Chondrocyte (in vitro differentiated cells): Measurements from ENCODE around the gene ERH. TPM values are rescaled to one million over a fixed set of nuclear protein-coding genes. Genes with fewer than 3 reads are reported as not detected.

Experiments
- DNase-seq: peaks from one replicate; pipeline ENCODE4 v3.0.0; 2021; ENCODE audit warnings: mixed read lengths, low spot score
- H3K27ac Mint-ChIP-seq: one replicate; pipeline ENCODE4 v1.8.0; 2021; ENCODE audit warnings: mild to moderate bottlenecking, moderate library complexity, mixed read lengths; ENCODE audit not compliant: unreplicated experiment
- H3K27me3 Mint-ChIP-seq: 2 replicates; pipeline ENCODE4 v1.8.0; 2021; ENCODE audit warnings: low read depth, mixed read lengths
- H3K36me3 Mint-ChIP-seq: 2 replicates; pipeline ENCODE4 v1.8.0; 2021; ENCODE audit warnings: low read depth, mixed read lengths
- H3K4me1 Mint-ChIP-seq: 2 replicates; pipeline ENCODE4 v1.8.0; 2021; ENCODE audit warnings: low read depth, mild to moderate bottlenecking, mixed read lengths
- H3K4me3 Mint-ChIP-seq: one replicate; pipeline ENCODE4 v1.8.0; 2021; ENCODE audit warnings: mild to moderate bottlenecking, moderate library complexity, mixed read lengths; ENCODE audit not compliant: unreplicated experiment
- H3K9me3 Mint-ChIP-seq: 2 replicates; pipeline ENCODE4 v1.8.0; 2021; ENCODE audit warnings: low read depth, mixed read lengths
- total RNA-seq: library from RNA; stranded (reverse); gene quantifications from 3 replicates; pipeline ENCODE4 v1.2.1, GENCODE V29; 2021
- TF ChIP-seq, protein P1 (sequence below): fragments of 200-600 bp; sonication (generic); IDR thresholded peaks from 2 replicates; pipeline ENCODE4 v1.5.0; 2021; ENCODE audit warnings: antibody characterized with exemption, mild to moderate bottlenecking, moderate library complexity

ERH gene
- total RNA-seq, 1 donor from 2014 or later = 140 TPM

DNA sequence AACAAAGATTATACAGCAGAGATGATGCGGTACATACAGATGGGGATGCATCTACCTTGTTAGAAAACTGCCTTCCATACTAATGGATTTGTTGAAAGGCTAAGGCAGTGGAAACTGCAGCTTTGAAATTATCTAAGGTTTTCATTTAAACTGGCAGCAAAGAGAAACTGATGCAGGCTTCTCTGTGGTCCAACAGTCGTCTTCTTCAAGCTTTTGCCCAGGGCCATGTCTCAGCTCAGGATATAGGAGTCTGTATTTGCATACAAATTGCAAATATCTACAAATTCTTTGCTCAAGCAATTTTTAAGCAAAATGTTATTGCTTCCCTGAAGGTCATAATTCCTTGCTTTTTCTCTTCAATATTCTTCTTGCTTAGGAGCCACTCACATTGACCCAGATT is 33.7 kb downstream of the ERH start:
- TF ChIP-seq, protein P1, sequence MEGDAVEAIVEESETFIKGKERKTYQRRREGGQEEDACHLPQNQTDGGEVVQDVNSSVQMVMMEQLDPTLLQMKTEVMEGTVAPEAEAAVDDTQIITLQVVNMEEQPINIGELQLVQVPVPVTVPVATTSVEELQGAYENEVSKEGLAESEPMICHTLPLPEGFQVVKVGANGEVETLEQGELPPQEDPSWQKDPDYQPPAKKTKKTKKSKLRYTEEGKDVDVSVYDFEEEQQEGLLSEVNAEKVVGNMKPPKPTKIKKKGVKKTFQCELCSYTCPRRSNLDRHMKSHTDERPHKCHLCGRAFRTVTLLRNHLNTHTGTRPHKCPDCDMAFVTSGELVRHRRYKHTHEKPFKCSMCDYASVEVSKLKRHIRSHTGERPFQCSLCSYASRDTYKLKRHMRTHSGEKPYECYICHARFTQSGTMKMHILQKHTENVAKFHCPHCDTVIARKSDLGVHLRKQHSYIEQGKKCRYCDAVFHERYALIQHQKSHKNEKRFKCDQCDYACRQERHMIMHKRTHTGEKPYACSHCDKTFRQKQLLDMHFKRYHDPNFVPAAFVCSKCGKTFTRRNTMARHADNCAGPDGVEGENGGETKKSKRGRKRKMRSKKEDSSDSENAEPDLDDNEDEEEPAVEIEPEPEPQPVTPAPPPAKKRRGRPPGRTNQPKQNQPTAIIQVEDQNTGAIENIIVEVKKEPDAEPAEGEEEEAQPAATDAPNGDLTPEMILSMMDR = no peak
- Mint-ChIP-seq H3K27me3 (no peaks in the 10 kb centered on the region), H3K36me3 (no peaks in the 10 kb centered on the region), H3K4me1 (no peaks in the 10 kb centered on the region), H3K4me3 (no peak overlapping the region), H3K27ac (no peak overlapping the region), H3K9me3 (no peaks in the 10 kb centered on the region)
- no peak for DNase-seq

DNA sequence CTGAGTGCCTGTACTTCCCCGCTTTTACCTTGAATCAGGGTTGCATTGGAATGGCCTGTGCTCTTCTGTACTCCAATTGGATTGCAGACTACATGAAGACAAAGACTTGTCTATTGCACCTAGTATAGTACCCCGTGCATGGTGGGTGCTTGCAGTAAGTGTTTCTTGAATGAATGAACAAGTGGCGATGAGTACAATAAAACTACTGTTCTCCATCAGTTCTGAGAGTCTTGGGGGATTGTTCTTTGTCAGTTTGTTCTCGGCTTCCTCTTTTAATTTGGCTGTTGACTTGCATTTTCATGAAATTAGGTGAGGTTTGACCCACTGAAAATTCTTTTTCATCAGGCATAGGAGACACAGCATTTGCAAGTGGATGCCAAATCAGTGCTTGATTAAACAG is 34.1 kb downstream of the ERH start:
- no peaks in the 10 kb centered on the region for H3K9me3 Mint-ChIP-seq
- DNase-seq = no peak
- no peaks in the 10 kb centered on the region for H3K27me3 Mint-ChIP-seq
- H3K27ac Mint-ChIP-seq = no peak overlapping the region
- no peak overlapping the region for H3K4me3 Mint-ChIP-seq
- TF ChIP-seq, protein P1 = no peak
- H3K4me1 Mint-ChIP-seq = no peaks in the 10 kb centered on the region
- H3K36me3 Mint-ChIP-seq = no peaks in the 10 kb centered on the region

DNA sequence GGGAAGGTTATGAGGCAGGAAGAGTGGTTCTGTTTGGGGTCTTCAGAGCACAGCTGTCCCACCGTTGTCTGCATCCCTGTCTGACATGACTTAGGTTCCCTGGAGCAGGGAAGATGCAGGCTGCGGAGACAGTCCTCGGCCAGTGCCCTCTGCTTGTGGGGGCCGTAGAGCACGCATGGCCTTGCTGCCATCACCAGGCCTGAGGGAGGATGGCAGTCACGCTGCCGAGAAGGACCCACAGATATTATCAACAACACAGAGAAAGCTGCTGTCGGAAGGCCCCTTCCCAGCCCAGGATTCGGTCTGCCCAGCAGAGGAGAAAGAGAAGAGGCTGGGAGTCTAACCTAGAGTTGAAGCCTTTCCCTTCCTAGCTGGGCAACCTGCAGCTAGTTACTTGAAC is 35.0 kb downstream of the ERH start:
- no peak overlapping the region for H3K4me3 Mint-ChIP-seq
- H3K27ac Mint-ChIP-seq = no peak overlapping the region
- H3K27me3 Mint-ChIP-seq = peaks cover 3% of the 10 kb centered on the region
- TF ChIP-seq, protein P1 = peak; percentile 76
- no peak for DNase-seq
- no peaks in the 10 kb centered on the region for H3K4me1 Mint-ChIP-seq
- no peaks in the 10 kb centered on the region for H3K9me3 Mint-ChIP-seq
- H3K36me3 Mint-ChIP-seq = no peaks in the 10 kb centered on the region

DNA sequence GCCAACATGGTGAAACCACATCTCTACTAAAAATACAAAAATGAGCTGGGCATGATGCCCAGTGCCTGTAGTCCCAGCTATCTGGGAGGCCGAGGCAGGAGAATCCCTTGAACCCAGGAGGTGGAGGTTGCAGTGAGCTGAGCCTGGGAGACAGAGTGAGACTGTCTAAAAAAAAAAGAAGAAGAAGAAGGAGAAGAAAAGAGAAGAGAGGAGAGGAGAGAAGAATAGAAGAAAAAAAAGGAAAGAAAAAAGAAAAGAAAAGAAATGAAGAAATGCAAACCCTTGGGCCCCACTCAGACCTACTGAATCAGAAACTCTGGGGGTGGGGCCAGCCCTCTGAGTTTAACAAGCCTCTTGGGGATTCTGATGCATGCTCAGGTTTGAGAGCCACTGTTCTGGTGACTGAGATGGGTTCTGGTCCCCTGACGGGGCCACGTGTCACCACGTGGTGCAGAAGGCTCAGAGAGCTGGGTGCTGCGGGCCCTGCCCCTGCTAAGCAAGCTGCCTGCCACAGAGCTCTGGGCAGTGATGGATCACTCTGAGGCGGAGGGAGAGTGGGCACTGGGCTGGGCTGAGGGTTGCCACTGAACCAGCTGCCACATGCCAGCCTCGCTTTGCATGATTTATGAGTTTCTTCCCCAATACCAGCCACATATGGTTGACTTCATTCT is 37.5 kb downstream of the ERH start:
- H3K36me3 Mint-ChIP-seq = no peaks in the 10 kb centered on the region
- TF ChIP-seq, protein P1 = no peak

DNA sequence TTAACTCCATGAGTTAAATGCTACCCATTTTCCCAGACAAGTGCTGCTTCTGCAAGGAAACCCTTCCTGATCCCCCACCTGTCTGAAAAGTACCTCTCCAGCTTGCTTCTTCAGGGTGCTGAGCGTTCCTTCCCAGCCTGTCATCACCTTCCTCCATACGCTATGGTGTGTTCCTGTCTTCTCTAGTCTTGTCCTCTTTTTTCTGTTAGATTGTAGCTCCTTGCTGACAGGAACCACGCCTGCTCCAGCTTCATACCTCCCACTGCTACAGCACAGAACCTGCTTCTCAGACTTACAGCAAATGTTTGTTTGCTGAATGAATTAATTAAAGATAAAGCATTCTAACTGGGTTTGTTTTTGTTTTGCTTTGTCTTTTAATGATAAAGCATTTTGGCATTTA is 39.1 kb downstream of the ERH start:
- TF ChIP-seq, protein P1 = no peak
- peaks cover 19% of the 10 kb centered on the region for H3K4me1 Mint-ChIP-seq

More for the DNA sequence above, 37.5 kb downstream of the ERH start:
- Mint-ChIP-seq H3K9me3 (no peaks in the 10 kb centered on the region), H3K27ac (no peak overlapping the region), H3K4me3 (no peak overlapping the region), H3K27me3 (peaks cover 3% of the 10 kb centered on the region), H3K4me1 (peaks cover 7% of the 10 kb centered on the region)
- no peak for DNase-seq

More for the DNA sequence above, 39.1 kb downstream of the ERH start:
- DNase-seq = no peak
- Mint-ChIP-seq H3K4me3 (no peak overlapping the region), H3K27ac (no peak overlapping the region), H3K36me3 (peaks cover 1% of the 10 kb centered on the region), H3K9me3 (no peaks in the 10 kb centered on the region), H3K27me3 (peaks cover 3% of the 10 kb centered on the region)
